IMR-90 (cell line): Measurements from ENCODE around the gene PNCK. TPM values are rescaled to one million over a fixed set of nuclear protein-coding genes. Genes with fewer than 3 reads are reported as not detected.

ENCODE experiments used
- ATAC-seq: fragments of 200-7000 bp; cut with Tn5 transposase; 2 replicates; pipeline ENCODE4 v1.9.1; 2020; ENCODE audit warnings: low read depth, mild to moderate bottlenecking, moderate library complexity
- BruUV-seq: library from RNA; stranded (reverse); fragments of 400-500 nt; replicated peaks from 2 replicates; lab custom pipeline; 2021; lab: Mats Ljungman, UMichigan
- CTCF ChIA-PET: fragments of 300-600 bp; formaldehyde crosslinking; extraction: SDS; loops from one replicate; lab custom pipeline; 2021; ENCODE audit warnings: antibody characterized with exemption; lab: Yijun Ruan, JAX
- POLR2A ChIA-PET: fragments of 300-600 bp; sonication (Branson Sonifier 250); formaldehyde crosslinking; loops from one replicate; lab custom pipeline; 2022; ENCODE audit warnings: antibody characterized with exemption; ENCODE audit not compliant: unreplicated experiment; lab: Charles Lee
- DNase-seq: peaks from one replicate; pipeline ENCODE4 v3.0.0; 2013
- H2AFZ ChIP-seq: replicated peaks from 2 replicates; pipeline ENCODE3; 2013; ENCODE audit warnings: low read length, mild to moderate bottlenecking; ENCODE audit not compliant: poor library complexity
- H2AK5ac ChIP-seq: 2 replicates; pipeline ENCODE4 v1.6.1; 2013; ENCODE audit warnings: low read depth, low read length, inconsistent platforms
- H2AK9ac ChIP-seq: replicated peaks from 2 replicates; pipeline ENCODE3; 2013; ENCODE audit warnings: mild to moderate bottlenecking, low read depth, low read length, moderate library complexity; ENCODE audit not compliant: poor library complexity
- H2BK120ac ChIP-seq: 2 replicates; pipeline ENCODE4 v1.6.1; 2013; ENCODE audit warnings: low read depth, low read length, inconsistent platforms
- H2BK15ac ChIP-seq: 3 replicates; pipeline ENCODE4 v1.6.1; 2013; ENCODE audit warnings: low read depth, low read length, inconsistent platforms
- H2BK20ac ChIP-seq: 2 replicates; pipeline ENCODE4 v1.6.1; 2013; ENCODE audit warnings: low read depth, mild to moderate bottlenecking, inconsistent platforms, low read length, moderate library complexity
- H2BK5ac ChIP-seq: 2 replicates; pipeline ENCODE4 v1.6.1; 2013; ENCODE audit warnings: mild to moderate bottlenecking, low read depth, low read length, inconsistent platforms; ENCODE audit not compliant: poor library complexity, severe bottlenecking
- H3K14ac ChIP-seq: replicated peaks from 2 replicates; pipeline ENCODE4 v1.6.1; 2013; ENCODE audit warnings: low read depth, low read length, inconsistent platforms
- H3K18ac ChIP-seq: 2 replicates; pipeline ENCODE4 v1.6.1; 2013; ENCODE audit warnings: low read depth, low read length, control low read depth
- H3K23ac ChIP-seq: 2 replicates; pipeline ENCODE4 v1.6.1; 2013; ENCODE audit warnings: low read depth, low read length, inconsistent platforms
- H3K27ac ChIP-seq: 2 replicates; pipeline ENCODE4 v1.5.1; 2013; ENCODE audit warnings: mild to moderate bottlenecking, control low read depth, low read length; ENCODE audit not compliant: insufficient read depth
- H3K27me3 ChIP-seq: 2 replicates; pipeline ENCODE4 v1.6.1; 2013; ENCODE audit warnings: low read length; ENCODE audit not compliant: control insufficient read depth, insufficient read depth
- H3K36me3 ChIP-seq: 2 replicates; pipeline ENCODE4 v1.6.1; 2013; ENCODE audit warnings: low read length, mixed read lengths; ENCODE audit not compliant: control insufficient read depth, insufficient read depth
- H3K4ac ChIP-seq: 2 replicates; pipeline ENCODE4 v1.6.1; 2013; ENCODE audit warnings: low read depth, low read length, inconsistent platforms
- H3K4me1 ChIP-seq: 2 replicates; pipeline ENCODE4 v1.6.1; 2013; ENCODE audit warnings: low read length, mixed read lengths; ENCODE audit not compliant: control insufficient read depth, insufficient read depth
- H3K4me2 ChIP-seq: 2 replicates; pipeline ENCODE4 v1.6.1; 2013; ENCODE audit warnings: low read depth, mild to moderate bottlenecking, control low read depth, low read length, moderate library complexity
- H3K4me3 ChIP-seq: 2 replicates; pipeline ENCODE4 v1.5.1; 2013; ENCODE audit warnings: low read depth, mild to moderate bottlenecking, control low read depth, low read length, moderate library complexity; ENCODE audit not compliant: insufficient read depth
- H3K56ac ChIP-seq: 2 replicates; pipeline ENCODE4 v1.6.1; 2013; ENCODE audit warnings: low read length, inconsistent platforms; ENCODE audit not compliant: insufficient read depth; ENCODE audit errors: extremely low read depth
- H3K79me1 ChIP-seq, 2 experiments: 2 replicates each; pipeline ENCODE4 v1.6.1; 2013; ENCODE audit warnings: low read length in 2 of 2, inconsistent platforms in 1 of 2, low read depth in 1 of 2
- H3K9ac ChIP-seq: 2 replicates; pipeline ENCODE4 v1.6.1; 2013; ENCODE audit warnings: low read depth, low read length, control low read depth
- H3K9me1 ChIP-seq: 2 replicates; pipeline ENCODE4 v1.6.1; 2013; ENCODE audit warnings: low read length, inconsistent platforms; ENCODE audit not compliant: insufficient read depth
- H3K9me3 ChIP-seq: 2 replicates; pipeline ENCODE4 v1.6.1; 2013; ENCODE audit warnings: low read length; ENCODE audit not compliant: control insufficient read depth, insufficient read depth
- H4K20me1 ChIP-seq: 2 replicates; pipeline ENCODE4 v1.6.1; 2013; ENCODE audit warnings: low read length, inconsistent platforms; ENCODE audit not compliant: insufficient read depth
- H4K5ac ChIP-seq: 2 replicates; pipeline ENCODE4 v1.6.1; 2013; ENCODE audit warnings: mild to moderate bottlenecking, low read depth, low read length, control low read depth
- H4K8ac ChIP-seq, 2 experiments: 2 replicates each; pipeline ENCODE4 v1.6.1; 2013; ENCODE audit warnings: low read depth in 2 of 2, low read length in 2 of 2, control low read depth in 1 of 2, inconsistent platforms in 1 of 2
- H4K91ac ChIP-seq: 2 replicates; pipeline ENCODE4 v1.6.1; 2013; ENCODE audit warnings: low read depth, low read length, inconsistent platforms; ENCODE audit not compliant: insufficient read depth
- BHLHE40 ChIP-seq: fragments of 150-350 bp; IDR thresholded peaks from 2 replicates; pipeline ENCODE4 v1.6.1; 2016; ENCODE audit warnings: mild to moderate bottlenecking, low read depth, low read length
- CEBPB ChIP-seq: IDR thresholded peaks from 2 replicates; pipeline ENCODE4 v1.6.1; 2012; ENCODE audit warnings: low read depth, low read length, improper control_type of control experiment
- CHD1 ChIP-seq: IDR thresholded peaks from 2 replicates; pipeline ENCODE4 v1.6.1; 2012; ENCODE audit warnings: low read depth, low read length, improper control_type of control experiment
- CTCF ChIP-seq: conservative IDR thresholded peaks from 2 replicates; pipeline ENCODE4 v1.5.1; 2012; ENCODE audit warnings: mild to moderate bottlenecking, low read depth, low read length, improper control_type of control experiment
- ELK1 ChIP-seq: fragments of 150-350 bp; IDR thresholded peaks from 2 replicates; pipeline ENCODE4 v1.6.1; 2016; ENCODE audit warnings: low read depth, mild to moderate bottlenecking, low read length, moderate library complexity, borderline replicate concordance
- MAFK ChIP-seq: IDR thresholded peaks from 2 replicates; pipeline ENCODE4 v1.6.1; 2012; ENCODE audit warnings: low read depth, low read length, improper control_type of control experiment
- MAZ ChIP-seq: IDR thresholded peaks from 2 replicates; pipeline ENCODE4 v1.6.1; 2012; ENCODE audit warnings: low read depth, mild to moderate bottlenecking, low read length, improper control_type of control experiment, moderate library complexity, borderline replicate concordance
- MXI1 ChIP-seq: IDR thresholded peaks from 2 replicates; pipeline ENCODE4 v1.6.1; 2012; ENCODE audit warnings: low read depth, mild to moderate bottlenecking, low read length, moderate library complexity, borderline replicate concordance
- NFE2L2 ChIP-seq: fragments of 150-350 bp; IDR thresholded peaks from 2 replicates; pipeline ENCODE4 v1.6.1; 2016; ENCODE audit warnings: low read depth, mild to moderate bottlenecking, low read length
- POLR2A ChIP-seq: IDR thresholded peaks from 2 replicates; pipeline ENCODE4 v1.6.1; 2012; ENCODE audit warnings: mild to moderate bottlenecking, low read depth, low read length
- RCOR1 ChIP-seq: IDR thresholded peaks from 2 replicates; pipeline ENCODE4 v1.6.1; 2012; ENCODE audit warnings: mild to moderate bottlenecking, low read length, improper control_type of control experiment; ENCODE audit not compliant: insufficient replicate concordance
- RFX5 ChIP-seq: IDR thresholded peaks from 2 replicates; pipeline ENCODE4 v1.8.0; 2012; ENCODE audit warnings: low read depth, mild to moderate bottlenecking, low read length, moderate library complexity
- SMC3 ChIP-seq: fragments of 150-350 bp; IDR thresholded peaks from 2 replicates; pipeline ENCODE4 v1.6.1; 2016; ENCODE audit warnings: low read depth, mild to moderate bottlenecking, antibody characterized with exemption, low read length, moderate library complexity
- USF2 ChIP-seq: fragments of 150-350 bp; IDR thresholded peaks from 2 replicates; pipeline ENCODE4 v1.6.1; 2017; ENCODE audit warnings: mild to moderate bottlenecking, antibody characterized with exemption, low read length, low read depth
- WGBS, 2 experiments: methylation state at CpG; one replicate each; pipeline versions ENCODE4 v1.1.5 to v1.1.7; 2013; ENCODE audit warnings: missing lambda C conversion rate in 2 of 2; ENCODE audit not compliant: insufficient read length in 1 of 2; ENCODE audit errors: extremely low coverage in 2 of 2; 5-methylcytosine and 5-hydroxymethylcytosine counted together
- dilution Hi-C: fragments of 300-500 bp; cut with HindIII; formaldehyde crosslinking; loops from one replicate; pipeline ENCODE4 v1.14.3; 2018; ENCODE audit warnings: low sequenced_read_pairs; ENCODE audit not compliant: unreplicated experiment
- in situ Hi-C: fragments of 300-500 bp; cut with MboI; formaldehyde crosslinking; loops from 3 replicates; pipeline ENCODE4 v1.14.3; 2019; ENCODE audit warnings: low sequenced_read_pairs, inconsistent platforms, mixed read lengths
- intact Hi-C: fragments of 100-400 bp; cut with micrococcal nuclease; formaldehyde crosslinking; loops from 2 replicates; pipeline ENCODE4 v1.10.0; 2022
- polyA plus RNA-seq, 3 experiments: library from polyadenylated mRNA; depleted of rRNA; stranded (reverse); fragments of >200 nt; gene quantifications; 2 replicates each; pipeline ENCODE4 v1.2.3, GENCODE V29; 2012; ENCODE audit warnings: low replicate concordance in 1 of 3
- total RNA-seq: library from RNA; depleted of rRNA; stranded (reverse); fragments of >200 nt; gene quantifications from 2 replicates; pipeline ENCODE4 v1.2.3, GENCODE V29; 2012

PNCK gene
- total and polyA plus RNA-seq, 2 of the 4 experiments (the other 2 are of a cell fraction), result 0.18 to 0.22 TPM

- POLR2A ChIA-PET, result no interaction called here
- no peak for ATAC-seq
- CTCF ChIA-PET, result no interaction called here
Observed at GRCh38 chrX:153653556-153653955, 20.1 kb downstream of the PNCK start.

More at GRCh38 chrX:153653556-153653955, 20.1 kb downstream of the PNCK start:
- Histone ChIP-seq H2BK20ac (no peak overlapping the region), H3K27ac (no peak overlapping the region), H3K14ac (no peak overlapping the region), H3K27me3 (peaks cover 9% of the 10 kb centered on the region; the same call in 1 of the 2 replicates), H3K9ac (no peak overlapping the region), H3K4ac (no peak overlapping the region), H3K4me1 (no peaks in the 10 kb centered on the region), H2BK15ac (no peak overlapping the region), H3K4me3 (no peak overlapping the region), H3K18ac (no peak overlapping the region), H3K79me1 (no peaks in the 10 kb centered on the region), H3K4me2 (no peak overlapping the region), H4K20me1 (no peaks in the 10 kb centered on the region), H2AK5ac (no peak overlapping the region), H4K8ac (no peak overlapping the region), H4K91ac (no peak overlapping the region), H4K5ac (no peak overlapping the region), H2AFZ (no peak overlapping the region), H3K9me1 (no peaks in the 10 kb centered on the region), H2BK120ac (no peak overlapping the region), H3K36me3 (no peaks in the 10 kb centered on the region), H2AK9ac (no peak overlapping the region), H3K9me3 (peaks cover 3% of the 10 kb centered on the region), H3K23ac (no peak overlapping the region), H3K56ac (no peak overlapping the region), H2BK5ac (no peak overlapping the region)
- TF ChIP-seq NFE2L2 (no peak), RCOR1 (no peak), CTCF (no peak), SMC3 (no peak), MXI1 (no peak), CEBPB (no peak), USF2 (no peak), MAFK (no peak), BHLHE40 (no peak), ELK1 (no peak), POLR2A (no peak), MAZ (no peak), CHD1 (no peak), RFX5 (no peak)
- dilution Hi-C loops, result no loop called here
- WGBS, 2 experiments, result no CpG with 5 or more reads among the region's 2 CpGs
- in situ Hi-C loops, result loop anchor here (25.0 kb wide), 1 partner anchor 691 kb away; no protein-coding TSS in a partner anchor
- no peak for DNase-seq
- intact Hi-C loops, result no loop called here
- no TSS peak for BruUV-seq
